Inflammatory macrophage (primary cell): ENCODE data around the gene ORAI2.

Source experiments
- DNase-seq, 2 donors: peaks; one replicate each; pipeline ENCODE4 v3.0.0-alpha.2; 2020 to 2022

The ORAI2 gene

GRCh38 chr7:102415685-102416225 is 17.6 kb upstream of the ORAI2 start:
- DNase-seq = no peak

DNA sequence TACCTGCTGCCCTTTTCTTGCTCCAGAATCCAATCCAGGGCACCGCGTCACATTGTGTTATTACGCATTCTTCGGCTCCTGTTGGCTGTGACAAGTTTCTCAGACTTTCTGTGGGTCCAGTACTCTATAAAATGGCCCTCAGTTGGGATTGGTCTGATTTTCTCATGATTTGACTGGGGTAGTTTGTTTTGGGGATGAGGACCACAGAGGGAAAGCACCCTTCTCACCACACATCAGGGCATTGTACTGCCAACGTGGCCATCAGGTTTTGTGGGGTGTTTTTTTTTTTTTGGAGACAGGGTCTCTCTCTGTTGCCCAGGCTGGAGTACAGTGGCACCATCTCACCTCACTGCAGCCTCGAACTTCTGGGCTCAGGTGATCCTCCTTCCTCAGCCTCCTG is 17.0 kb upstream of the ORAI2 start:
- DNase-seq = no peak

DNA sequence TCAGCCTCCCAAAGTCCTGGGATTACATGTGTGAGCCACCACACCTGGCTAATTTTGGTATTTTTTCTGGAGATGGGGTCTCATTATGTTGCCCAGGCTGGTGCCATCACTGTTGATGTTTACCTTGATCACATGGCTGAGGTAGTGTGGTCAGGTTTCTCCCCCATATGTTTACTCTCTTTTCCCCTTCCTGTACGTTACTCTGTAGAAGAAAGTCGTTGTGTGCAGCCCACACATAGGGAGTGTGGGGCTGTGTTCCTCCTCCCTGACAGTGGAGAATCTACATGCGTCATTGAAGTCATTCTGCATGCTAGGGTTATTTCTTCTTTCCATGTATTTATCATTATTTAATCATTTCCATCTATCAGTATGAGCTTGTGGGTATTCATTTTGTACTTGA is 16.3 kb upstream of the ORAI2 start:
- DNase-seq = no peak

DNA sequence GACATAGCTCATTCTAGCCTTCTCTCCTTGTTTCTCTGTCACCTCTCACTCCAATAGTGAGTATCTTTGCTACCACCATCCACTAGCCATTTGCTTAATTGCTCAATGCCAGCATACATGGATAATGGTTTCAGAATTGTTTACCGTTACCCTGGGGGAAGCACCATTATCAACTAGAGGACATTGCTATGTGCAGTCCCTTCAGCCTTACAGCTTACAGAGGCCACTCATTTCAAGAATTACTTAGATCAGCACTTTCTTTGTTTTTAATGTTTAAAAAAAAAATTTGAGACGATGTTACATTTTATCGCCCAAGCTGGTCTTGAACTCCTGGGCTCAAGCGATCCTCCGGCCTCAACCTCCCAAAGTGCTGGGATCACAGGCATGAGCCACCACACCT is 14.8 kb upstream of the ORAI2 start:
- DNase-seq = no peak

GRCh38 chr7:102421706-102422240 is 11.6 kb upstream of the ORAI2 start:
- no peak for DNase-seq

DNA sequence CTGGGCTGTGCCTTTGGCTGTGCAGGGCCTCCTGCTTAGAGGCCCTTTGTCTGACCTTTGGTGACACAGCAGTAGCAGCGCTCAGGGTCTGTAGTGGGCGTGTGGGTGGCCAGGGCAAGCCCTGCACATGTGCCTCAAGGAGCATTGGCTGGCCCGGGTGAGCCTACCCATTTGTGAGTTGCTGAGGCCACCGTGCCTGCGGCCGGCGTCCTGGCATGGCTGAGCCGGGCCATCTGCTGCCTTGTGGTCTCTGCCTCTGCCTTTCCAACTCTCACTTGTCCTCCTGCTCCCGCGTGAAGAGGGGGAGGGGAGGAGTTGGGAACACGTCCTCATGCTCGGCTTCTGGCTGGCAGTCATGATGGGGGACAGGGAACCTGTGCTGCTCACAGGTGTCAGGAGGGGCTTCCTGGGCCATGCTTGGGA is 9.2 kb upstream of the ORAI2 start:
- DNase-seq = peak in 1 of 2 donors; percentile 16

GRCh38 chr7:102424787-102425218 is 8.6 kb upstream of the ORAI2 start:
- DNase-seq = peak; percentile 73 to 81

- DNase-seq = peak; percentile 88 to 95
Observed at GRCh38 chr7:102425639-102426267, 7.6 kb upstream of the ORAI2 start.

GRCh38 chr7:102426268-102427018 is 6.9 kb upstream of the ORAI2 start:
- DNase-seq = peak; percentile 84 to 85

- peak; percentile 14 to 36 for DNase-seq
Observed at GRCh38 chr7:102427019-102427405, 6.4 kb upstream of the ORAI2 start.

GRCh38 chr7:102429141-102429899 is 4.1 kb upstream of the ORAI2 start:
- DNase-seq = peak in 1 of 2 donors; percentile 26

DNA sequence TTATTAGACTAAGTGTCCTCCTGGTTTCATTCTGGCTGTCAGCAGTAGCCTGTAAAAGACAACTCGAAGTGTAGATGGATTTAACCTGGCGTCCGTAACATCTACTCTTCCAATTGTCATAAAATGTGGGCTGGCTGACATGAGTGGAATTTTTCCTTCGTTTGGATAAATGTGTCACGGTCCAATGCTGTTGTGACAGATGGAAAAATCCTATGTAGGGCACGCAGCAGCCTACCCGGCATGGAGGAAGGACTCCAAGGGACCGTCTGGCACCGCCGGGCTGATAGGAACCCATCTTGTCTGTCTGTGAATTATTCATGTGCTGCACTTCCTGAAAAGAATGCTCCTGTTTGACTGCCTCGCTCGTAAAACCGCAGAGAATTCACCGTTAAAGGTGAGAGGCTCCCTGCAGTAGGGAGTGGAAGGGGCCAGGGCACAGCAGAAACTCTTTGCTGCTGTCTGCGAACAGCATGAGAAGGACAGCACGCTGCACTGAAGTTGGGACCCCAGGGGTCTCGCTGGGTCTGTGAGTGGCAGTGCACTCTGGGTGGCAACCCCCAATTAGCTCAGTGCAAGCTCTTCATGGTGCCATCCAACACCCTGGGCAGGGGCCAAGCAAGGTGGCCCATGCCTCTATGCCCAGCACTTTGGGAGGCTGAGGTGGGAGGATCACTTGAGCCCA is 1.6 kb upstream of the ORAI2 start:
- peak in 1 of 2 donors; percentile 36 for DNase-seq

DNA sequence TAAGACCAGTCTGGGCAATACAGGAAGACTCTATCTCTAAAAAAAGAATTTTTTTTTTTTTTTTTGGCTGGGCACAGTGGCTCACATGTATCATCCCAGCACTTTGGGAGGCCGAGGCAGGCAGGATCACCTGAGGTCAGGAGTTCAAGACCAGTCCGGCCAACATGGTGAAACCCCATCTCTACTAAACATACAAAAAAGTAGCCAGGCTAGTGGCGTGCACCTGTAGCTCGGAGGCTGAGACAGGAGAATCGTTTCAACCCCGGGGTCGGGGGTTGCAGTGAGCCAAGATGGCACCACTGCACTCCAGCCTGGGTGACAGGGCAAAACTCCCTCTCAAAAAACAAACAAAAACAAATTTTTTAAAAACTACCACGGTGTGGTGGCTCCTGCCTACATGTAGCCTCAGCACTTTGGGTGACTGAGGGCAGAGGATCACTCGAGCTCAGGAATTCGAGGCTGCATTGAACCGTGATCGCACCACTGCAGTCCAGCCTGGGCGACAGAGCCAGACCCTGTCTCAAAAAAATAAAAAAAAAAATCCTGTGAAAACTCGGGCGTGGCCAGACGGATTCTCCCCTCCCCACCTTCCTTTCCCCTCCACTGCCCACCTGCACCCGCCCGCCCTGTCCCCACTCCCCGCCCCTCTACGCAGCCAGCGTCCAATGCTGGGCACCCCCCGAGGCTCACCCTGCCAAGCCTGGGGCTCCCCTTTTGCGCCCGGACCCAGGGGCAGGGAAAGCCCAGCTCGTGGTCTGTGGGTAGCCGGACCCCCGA is 745 bp upstream of the ORAI2 start:
- no peak for DNase-seq

GRCh38 chr7:102434039-102434486 is 688 bp downstream of the ORAI2 start:
- no peak for DNase-seq

- DNase-seq = no peak
Observed at GRCh38 chr7:102436118-102436517, 2.7 kb downstream of the ORAI2 start.

- no peak for DNase-seq
Observed at GRCh38 chr7:102439963-102440795, 6.8 kb downstream of the ORAI2 start.

- DNase-seq = no peak
Observed at GRCh38 chr7:102444961-102445673, 11.7 kb downstream of the ORAI2 start.

DNA sequence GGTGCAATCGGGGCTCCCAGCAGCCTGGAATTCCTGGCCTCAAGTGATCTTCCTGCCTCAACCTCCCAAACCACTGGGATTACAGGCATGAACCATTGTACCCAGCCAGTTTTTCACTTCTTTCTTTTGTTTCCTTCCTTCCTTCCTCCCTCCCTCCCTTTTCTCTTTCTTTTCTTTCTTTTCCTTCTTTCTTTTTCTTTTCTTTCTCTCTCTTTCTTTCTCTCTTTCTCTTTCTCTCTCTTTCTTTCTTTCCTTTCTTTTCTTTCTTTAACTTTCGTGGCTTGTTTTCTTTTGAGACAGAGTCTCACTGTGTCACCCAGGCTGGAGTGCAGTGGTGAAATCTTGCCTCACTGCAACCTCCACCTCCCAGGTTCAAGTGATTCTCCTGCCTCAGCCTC is 12.3 kb downstream of the ORAI2 start:
- DNase-seq = no peak

DNA sequence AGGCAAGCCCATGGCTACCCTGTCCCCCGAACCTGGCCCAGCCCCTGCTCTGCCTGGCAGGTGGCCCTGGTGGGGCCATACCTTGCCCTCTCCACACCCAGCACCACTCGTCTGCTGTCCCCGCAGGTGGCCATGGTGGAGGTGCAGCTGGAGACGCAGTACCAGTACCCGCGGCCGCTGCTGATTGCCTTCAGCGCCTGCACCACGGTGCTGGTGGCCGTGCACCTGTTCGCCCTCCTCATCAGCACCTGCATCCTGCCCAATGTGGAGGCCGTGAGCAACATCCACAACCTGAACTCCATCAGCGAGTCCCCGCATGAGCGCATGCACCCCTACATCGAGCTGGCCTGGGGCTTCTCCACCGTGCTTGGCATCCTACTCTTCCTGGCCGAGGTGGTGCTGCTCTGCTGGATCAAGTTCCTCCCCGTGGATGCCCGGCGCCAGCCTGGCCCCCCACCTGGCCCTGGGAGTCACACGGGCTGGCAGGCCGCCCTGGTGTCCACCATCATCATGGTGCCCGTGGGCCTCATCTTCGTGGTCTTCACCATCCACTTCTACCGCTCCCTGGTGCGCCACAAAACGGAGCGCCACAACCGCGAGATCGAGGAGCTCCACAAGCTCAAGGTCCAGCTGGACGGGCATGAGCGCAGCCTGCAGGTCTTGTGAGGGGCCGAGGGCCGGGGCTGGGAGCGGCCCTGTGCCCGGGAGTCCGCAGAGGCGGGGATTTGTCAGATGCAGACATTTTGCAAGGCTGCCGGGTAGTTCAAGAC is 13.2 kb downstream of the ORAI2 start:
- DNase-seq = no peak
